ENCODE results near the gene STIL.
"Not testable (repeated sequence)": the region's sequence is repeated elsewhere in the genome, so short reads cannot be mapped to it uniquely, and the experiment has no call there.

Gene STIL

DNA sequence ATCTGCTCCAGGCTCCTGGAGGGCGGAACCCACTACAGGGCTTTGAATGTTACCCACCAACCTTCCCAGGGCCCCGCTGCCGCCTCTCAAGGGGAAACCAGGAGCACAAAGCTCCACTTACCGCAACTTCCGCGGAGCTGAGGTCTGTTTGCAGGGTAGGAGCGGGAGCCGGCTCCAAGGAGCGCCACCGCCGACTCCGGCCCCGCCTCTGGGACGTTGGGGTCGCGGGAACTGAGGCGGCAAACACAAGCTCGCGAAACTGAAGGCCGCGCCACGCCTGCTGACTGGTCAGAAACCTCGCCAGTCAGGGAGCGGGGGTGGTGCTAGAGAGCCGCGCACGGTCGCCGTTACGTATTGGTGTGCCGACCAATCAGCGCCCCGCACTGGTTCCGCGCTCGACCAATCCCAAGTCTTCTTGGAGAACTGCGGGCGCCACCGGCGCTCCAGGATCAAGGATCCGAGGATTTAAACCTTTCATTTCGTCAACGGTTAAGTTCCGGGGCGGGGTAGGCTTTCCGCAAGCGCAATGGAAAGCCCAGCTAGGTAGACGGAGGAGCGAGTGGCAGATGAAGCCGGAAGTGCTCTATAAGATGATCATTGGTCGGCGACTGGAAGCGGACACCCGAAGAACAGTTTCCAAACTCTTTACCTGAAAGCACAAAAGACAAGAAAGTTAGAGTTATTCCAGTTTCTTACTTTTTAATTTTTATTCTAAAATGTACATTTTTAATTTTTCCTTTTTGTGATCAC, at the start of gene STIL:
TSS of gene STIL (minus strand) at position 233 of the 750 bp plus-strand sequence. CDS start 3,828 bp downstream, outside the sequence.
- DNase-seq, result peak; percentile 99

DNA sequence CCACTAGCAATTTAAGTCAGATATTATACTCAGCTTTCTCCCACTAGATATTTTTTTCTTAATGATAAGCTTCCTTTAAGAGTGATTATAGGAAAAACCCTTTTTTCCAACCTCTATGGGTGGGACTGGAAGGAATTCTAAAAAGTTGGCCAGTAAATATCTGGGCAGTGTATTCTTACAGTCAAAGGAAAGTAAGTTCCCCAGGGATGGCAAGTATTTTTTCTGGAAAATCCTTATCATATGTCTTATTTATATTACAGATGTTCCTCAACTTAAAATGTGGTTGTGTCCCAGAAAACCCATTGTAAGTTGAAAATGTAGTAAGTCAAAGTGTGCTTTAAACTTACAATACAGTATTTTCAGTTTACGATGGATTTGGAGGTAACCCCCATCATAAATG, 48.9 kb upstream of the STIL start:
- no peak for DNase-seq

DNA sequence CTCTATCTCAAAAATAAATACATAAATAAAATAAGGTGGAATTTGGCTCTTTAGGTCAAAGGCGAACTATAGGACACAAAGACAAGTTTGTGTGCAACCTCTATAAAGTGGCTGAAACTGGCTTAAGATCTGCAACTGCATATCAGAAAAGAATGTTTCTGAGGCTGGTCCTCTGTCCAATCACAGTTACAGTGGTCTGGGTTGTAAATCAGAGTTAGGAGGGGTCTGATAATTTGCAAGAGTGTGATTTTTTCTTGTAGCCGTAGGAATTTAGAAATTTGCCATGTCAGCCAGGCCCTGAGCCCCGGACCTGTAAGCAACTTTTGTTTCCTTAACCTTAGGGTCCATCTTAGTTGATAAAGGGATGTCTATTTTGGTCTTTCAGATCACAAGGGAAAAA, 47.4 kb upstream of the STIL start:
- no peak for DNase-seq

DNA sequence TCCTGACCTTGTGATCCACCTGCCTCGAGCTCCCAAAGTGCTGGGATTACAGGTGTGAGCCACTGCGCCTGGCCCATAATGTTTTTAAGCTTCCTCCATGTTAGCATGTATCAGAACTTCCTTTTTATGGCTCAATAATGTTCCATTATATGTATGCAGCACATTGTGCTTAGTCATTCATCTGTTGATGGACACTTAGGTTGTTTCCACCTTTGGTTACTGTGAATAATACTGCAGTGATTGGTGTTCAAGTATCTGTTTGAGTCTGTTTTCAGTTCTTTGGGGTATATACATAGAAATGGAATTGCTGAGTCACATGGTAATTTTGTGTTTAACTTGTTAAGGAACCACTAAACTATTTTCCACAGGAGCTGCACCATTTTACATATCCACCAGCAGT, 37.4 kb upstream of the STIL start:
- no peak for DNase-seq

DNA sequence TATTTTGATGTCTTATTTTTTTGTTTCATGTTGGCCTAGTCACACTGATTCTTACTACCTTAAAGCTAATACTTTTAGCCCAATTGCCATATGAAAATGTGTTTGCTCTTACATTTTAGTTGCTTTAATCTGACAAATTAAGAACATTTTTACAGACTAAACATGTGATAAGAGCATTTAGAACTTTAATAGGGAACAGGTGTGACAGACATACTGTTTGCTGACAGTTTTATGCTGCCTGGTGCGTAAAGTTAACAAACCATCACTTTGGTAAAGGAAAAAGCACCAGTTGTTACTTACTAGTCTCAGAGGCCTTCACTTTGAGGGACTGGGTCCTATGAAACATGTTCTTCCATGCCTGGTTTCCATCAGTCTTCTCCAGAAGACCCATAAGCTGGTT, 34.3 kb upstream of the STIL start:
- DNase-seq, result no peak

DNA sequence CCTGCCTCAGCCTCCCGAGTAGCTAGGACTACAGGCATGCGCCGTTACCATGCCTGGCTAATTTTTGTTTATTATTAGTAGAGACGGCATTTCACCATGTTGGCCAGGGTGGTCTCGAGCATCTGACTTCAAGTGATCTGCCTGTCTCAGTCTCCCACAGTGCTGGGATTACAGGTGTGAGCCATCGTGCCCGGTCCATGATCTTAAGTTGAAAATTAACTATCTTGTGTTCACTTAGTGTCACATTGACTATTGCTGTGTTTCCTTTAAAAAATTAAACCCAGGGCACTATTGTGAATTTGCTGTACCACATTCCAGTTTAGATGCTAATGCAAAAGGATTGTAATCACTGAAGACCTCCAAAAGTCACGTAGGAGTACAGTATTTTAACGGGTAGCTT, 33.8 kb upstream of the STIL start:
- DNase-seq, result no peak

DNA sequence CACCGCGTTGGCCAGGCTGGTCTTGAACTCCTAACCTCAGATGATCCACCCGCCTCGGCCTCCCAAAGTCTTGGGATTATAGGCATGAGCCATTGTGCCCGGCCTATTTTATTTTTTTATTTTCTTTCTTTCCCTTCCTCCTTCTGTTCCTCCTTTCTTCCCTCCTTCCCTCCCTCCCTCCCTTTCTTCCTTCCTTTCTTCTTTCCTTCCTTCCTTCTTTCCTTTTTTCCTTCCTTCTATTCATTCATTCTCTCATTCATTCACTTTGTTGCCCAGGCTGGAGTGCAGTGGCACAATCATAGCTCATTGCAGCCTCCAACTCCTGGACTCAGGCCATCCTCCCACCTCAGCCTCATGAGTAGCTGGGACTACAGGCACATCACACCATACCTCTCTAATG, 33.0 kb upstream of the STIL start:
- DNase-seq, result not testable (repeated sequence)

DNA sequence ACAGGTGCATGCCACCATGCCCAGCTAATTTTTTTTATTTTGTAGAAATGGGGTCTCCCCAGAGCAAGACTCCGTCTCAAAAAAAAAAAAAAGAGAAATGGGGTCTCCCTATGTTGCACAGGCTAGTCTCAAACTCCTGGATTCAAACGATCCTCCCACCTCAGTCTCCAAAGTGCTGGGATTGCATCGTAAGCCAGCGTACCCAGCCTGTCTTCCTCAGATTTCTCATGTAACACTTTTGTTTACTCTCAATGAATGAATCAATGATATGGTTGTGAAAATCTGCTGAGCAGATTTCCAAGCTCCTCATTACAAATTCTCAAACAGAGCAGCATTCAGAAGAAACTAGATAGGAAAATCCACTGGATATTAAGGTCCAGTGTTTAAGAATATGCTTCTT, 26.3 kb upstream of the STIL start:
- DNase-seq, result no peak

DNA sequence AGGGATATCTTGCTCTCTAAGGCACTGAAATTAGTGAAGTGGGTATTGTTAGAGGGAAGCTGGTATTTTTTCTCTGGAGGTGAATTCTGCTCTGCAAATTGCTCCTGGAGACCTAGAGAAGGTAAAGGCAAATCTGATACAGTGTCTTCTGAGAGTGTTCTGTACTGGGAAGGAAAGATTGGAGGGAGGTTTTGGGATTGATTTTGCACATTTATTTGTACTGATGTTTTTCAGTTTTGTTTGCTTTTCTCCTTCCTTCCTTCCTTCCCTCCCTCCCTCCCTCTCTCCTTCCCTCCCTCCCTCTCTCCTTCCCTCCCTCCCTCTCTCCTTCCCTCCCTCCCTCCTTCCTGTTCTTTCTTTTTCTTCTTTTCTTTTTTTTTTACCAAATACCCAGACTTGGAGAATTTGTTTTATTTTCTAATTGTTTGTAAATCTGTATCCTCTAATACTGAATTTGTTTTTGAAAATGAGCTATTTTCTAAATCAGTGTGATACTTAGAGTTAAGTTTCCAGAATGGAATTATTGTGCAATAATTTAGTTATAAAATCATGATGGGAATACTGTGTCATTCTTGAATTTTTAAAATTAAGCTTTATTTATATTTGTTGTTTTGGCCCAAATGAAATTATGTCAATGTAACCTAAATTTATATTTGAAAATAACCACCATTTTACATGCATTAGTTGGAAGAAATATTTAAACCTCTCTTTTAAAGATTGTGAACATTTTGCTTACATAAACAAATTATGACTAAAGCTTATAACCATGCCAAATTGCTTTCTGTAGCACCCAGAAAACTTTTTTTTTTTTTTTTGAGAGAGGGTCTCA, 24.5 kb upstream of the STIL start:
- DNase-seq, result no peak

DNA sequence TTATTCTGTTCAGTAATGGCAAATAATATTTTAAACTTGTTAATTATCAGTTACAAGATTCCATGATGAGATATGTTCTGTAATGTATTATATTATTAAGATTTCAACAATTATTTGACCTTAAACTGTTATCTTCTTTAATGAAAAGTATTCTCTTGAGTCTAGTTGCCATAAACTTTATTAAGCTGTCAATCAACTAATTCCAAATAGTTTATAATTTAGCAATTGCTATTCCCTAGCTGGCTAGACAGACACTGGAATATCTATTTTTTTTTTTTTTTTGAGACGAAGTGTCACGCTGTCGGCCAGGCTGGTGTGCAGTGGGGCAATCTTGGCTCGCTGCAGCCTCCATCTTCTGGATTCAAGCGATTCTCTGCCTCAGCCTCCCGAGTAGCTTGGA, 23.4 kb upstream of the STIL start:
- DNase-seq, result no peak

DNA sequence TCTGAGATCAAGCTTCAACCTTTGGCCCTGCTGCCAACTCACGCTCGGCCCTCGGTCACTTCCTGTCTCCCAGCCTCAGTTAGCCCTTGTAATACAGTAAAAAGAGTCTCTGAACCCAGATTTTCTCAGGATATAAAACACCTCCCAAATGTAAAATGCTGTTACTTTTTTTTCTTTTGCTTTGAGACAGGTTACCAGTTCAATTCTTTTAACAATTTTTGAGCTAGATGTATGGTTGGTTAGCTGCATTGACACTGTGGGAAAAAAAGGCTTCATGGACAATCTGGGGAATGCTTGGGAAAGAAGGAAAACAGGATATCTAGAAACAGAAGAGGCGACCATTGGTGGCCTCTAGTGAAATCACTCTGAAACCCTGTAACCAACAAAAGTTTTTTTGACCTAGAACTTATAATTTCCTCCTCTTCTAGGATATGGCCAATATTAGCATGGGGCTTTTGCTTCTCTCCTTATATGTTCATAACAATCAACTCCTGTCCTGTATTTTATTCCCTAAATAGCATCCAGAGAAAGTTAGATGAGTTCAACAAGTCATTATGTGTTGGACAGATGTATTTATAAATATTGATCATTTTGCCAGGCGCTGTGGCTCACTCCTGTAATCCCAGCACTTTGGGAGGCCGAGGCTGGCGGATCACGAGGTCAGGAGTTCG, 21.0 kb upstream of the STIL start:
- DNase-seq, result no peak

DNA sequence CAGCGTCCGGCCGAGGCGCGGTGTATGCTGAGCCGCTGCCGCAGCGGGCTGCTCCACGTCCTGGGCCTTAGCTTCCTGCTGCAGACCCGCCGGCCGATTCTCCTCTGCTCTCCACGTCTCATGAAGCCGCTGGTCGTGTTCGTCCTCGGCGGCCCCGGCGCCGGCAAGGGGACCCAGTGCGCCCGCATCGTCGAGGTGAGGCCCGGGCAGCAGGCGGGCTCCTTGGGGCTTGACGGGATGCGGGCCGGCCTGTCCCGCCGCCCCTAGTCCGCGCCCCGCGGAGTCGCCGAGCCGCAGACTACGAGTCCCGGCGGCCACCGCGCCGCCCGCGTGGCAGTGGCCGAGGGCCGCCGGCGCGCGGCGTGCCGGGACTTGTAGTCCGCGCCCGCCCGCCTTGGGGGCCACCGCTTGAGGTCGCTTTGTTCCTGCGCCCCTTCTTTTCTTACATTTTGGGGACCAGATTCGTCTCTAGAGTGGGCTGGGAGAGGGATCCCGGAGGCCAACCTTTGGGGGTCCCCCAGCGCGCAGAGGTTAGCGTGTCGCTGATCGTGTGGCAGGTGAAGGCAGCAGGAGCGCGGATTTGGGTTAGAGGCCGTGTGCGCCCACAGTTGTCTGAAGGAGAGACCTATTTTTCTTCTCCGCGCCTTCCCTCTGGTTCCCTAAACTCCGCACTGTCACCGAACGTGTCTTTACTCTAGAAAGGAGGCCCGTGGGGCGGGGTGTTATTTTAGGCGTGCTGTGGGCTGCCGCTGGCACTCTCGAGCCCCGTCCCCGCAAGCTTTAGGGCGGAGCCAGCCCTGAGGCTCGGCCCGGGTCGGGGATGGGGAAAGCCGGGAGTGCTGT, 20.2 kb upstream of the STIL start:
- peak; percentile 69 for DNase-seq

DNA sequence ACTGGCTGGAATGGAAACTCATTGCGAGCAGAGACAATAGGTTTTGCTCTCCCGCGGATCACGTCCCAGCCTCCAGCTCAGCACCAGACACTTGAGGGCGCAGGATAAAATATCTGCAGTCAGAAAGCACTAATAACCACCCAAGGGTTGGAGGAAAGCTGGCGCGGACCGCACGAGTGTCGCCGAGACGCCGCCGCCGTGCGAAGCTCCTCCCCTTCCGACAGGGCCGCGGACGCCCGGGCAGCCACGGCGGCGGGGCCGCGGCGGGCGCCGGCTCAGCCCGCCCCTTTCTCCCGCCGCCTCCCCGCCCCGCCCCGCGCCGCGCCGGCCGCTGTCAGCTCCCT, 19.6 kb upstream of the STIL start, which contains the start of gene CMPK1:
TSS of gene CMPK1 (plus strand) at position 213 of the 344 bp plus-strand sequence. CDS start 156 bp downstream, outside the sequence.
- DNase-seq, result peak; percentile 75

DNA sequence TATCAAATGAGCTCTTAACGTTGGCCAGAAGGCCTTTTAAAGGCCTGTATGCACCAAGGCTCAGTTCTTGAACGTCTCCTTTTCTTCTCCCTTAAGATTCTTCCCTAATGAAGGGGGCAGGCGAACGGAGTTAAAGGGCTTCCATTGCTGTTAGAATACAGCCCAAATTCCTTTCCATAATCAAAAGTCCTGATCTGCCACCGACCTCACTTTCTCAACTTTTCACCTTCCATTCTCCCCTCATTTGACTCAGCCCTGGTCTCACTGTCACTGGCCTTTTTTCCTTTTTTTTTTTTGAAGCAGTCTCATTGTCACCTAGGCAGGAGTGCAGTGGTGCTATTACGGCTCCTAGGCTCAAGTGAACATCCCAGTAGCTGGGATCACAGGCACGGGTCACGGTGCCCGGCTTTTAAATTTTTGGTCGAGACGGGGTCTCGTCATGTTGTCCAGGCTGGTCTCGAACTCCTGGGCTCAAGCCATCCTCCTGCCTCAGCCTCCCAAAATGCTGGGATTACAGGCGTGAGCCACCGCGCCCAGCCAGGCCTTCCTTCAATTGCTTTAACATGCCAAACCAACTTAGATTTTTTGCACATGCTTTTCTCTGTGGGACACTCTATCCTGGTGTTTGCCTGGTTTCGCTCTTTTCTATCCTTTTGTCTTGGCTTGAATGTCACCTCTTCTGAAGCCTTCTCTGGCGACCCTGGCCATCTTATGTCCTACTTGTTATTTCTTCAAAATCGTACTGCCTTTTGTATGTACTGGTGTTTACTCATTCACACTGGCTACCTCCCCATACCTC, 19.0 kb upstream of the STIL start:
- no peak for DNase-seq

DNA sequence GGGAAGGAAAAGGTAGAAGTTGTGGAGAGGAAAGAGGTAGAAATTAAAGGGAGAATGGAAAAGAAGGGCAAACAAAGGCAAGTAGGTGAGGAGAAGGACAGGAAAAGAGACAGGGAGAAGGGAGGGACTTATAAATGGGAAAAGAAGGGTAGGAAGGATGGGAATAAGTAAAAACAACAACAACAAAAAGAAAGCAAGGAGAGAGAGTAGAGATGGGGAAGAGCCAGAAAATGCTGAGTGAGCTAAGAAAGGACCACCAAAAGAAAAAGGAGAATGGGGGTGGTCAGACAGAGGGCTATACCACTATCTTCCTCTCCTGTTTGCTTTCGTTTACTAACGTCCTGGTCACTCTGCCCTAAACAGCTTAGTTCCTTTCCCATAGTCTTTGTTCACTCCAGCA, 17.9 kb upstream of the STIL start:
- DNase-seq, result no peak

DNA sequence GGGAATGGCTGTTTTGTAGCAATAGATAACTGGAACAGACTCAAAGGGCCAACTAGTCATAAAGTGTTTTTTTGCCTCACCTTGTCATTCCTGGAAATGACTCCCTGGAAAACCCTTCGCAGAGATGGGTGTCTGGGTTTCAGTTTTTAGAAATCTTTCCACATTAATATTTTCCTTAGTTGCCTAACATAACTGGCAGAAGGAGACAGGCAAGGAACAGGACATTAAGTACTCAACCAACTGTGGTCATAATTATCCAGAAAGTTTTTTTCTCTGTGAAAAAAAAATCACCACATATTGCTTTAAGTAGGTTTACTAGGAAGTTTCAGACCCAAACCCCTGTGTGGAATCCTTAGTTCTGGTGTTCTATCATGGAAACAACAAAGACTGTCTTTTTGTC, 16.3 kb upstream of the STIL start:
- no peak for DNase-seq

DNA sequence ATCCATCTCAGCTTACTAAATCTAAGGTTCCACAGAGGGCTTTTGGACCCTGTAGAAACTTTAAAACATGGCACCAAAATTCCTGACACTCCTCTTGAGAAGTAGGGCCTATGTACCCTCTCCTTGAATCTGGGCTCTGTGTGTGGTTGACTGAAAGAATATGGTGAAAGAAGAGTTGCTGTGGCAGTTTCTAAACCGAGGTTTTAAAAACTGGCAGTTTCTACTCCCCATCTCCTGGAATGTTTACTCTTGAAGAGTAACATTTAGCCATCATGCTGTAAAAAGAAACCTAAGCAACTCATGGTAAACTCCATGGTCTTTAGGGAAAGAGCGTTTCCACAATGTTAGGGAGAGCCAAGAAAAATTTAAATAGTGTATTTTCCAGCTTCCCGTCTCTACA, 15.0 kb upstream of the STIL start:
- DNase-seq, result no peak

DNA sequence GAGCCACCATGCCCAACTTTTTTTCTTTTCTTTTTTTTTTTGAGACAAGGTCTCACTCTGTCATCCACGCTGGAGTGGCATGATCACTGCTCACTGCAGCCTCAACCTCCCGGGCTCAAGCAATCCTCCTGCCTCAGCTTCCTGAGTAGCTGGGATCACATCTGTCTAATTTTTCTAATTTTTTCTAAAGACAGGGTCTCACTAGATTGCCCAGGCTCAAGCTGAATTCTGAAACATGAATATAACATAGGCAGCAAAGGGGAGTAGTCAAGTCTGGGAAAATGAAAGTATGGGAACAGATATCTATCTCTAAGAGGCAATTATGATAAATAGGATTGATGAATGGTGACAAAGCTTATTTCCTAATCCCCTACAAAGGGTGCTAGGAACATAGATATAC, 12.3 kb upstream of the STIL start:
- no peak for DNase-seq

DNA sequence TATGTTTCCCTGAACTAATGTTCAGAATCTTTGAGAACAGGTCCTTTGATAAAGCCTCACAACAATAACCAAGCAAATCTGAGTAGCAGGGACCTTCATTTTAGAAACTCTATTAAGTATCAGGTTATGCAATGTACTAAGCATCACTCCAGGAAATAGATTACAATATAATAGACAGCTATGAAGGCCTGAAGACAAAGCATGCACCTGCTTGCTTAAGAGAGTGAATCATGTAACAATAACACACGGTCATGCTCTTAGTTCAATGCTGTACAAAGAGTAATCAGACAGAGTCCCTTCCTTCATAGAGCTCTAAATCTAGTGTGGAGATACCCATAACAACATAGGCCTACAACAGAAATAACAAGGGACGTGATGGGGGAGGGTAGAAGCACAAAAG, 11.6 kb upstream of the STIL start:
- DNase-seq, result no peak

DNA sequence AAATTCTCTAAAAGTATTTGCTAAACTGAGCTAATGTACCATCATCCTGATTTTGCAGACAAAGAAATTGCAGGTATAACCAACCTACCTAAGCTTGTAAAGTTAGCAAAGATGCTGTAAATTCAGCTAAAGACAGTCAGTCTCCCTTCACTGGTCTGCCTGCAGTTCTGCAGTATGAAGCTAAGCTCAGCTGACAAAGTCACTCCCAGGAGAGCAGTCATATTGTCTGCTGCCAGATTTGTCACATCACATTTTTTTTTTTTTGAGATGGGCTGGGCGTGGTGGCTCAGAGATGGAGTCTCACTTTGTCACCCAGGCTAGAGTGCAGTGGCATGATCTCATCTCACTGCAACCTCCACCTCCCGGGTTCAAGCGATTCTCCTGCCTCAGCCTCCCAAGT, 10.7 kb upstream of the STIL start:
- DNase-seq, result no peak

DNA sequence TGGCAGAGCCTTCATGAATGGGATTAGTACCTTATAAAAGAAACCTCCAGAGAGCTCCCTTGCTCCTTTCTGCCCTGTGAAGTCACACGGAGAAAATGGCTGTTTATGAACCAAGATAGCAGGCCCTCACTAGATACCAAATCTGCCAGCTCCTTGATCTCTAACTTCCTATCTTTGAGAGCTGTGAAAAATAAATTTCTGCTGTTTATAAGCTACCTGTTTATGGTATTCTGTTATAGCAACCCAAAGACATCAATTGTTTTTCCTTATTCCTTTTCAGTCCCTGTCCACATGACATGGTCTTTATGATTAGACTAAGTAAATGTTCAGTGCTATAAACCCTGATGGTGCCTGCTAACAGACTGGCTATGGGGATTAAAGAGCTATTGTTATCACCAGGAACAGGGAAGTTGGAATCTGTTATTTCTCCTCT, 9.7 kb upstream of the STIL start:
- DNase-seq, result no peak

DNA sequence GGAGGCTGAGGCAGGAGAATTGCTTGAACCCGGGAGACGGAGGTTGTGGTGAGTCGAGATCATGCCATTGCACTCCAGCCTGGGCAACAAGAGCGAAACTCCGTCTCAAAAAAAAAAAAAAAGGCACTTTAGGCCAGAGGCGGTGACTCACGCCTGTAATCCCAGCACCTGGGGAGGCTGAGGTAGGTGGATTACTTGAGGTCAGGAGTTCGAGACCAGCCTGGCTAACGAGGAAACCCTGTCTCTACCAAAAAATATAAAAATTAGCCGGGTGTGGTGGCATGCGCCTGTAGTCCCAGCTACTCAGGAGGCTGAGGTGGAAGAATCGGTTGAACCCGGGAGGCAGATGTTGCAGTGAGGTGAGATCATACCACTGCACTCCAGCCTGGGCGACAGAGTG, 6.0 kb upstream of the STIL start:
- not testable (repeated sequence) for DNase-seq

All from NCI-H446 treated with DMSO at 0.1 percent for 48 hours (cell line).